Measurements from ENCODE around the gene HYAL3.
"Not testable (repeated sequence)": the region's sequence is repeated elsewhere in the genome, so short reads cannot be mapped to it uniquely, and the experiment has no call there.

Gene HYAL3

DNA sequence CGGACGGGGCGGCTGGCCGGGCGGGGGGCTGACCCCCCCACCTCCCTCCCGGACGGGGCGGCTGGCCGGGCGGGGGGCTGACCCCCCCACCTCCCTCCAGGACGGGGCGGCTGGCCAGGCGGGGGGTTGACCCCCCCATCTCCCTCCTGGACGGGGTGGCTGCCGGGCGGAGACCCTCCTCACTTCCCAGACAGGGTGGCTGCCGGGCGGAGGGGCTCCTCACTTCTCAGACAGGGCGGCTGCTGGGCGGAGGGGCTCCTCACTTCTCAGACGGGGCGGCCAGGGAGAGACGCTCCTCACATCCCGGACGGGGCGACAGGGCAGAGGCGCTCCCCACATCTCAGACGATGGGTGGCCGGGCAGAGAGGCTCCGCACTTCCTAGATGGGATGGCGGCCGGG, 12.8 kb upstream of the HYAL3 start:
- H3K27ac ChIP-seq (ENCODE audit: low read length); H3K9me3 ChIP-seq (ENCODE audit: control insufficient read depth in 2 of 2, low read length in 2 of 2); H3K27me3 ChIP-seq (ENCODE audit: control insufficient read depth in 1 of 2, insufficient read depth in 2 of 2, low read length in 2 of 2); H3K9ac ChIP-seq (ENCODE audit: low read length in 2 of 2); H3K4me3 ChIP-seq (ENCODE audit: low read length in 2 of 2); H3K4me1 ChIP-seq (ENCODE audit: control insufficient read depth, insufficient read depth, low read length): not testable (repeated sequence)
- peaks cover 3 to 12% of the 10 kb centered on the region in 2 donors for H3K36me3 ChIP-seq (ENCODE audit: control insufficient read depth in 2 of 2, insufficient read depth in 2 of 2, low read length in 2 of 2)

DNA sequence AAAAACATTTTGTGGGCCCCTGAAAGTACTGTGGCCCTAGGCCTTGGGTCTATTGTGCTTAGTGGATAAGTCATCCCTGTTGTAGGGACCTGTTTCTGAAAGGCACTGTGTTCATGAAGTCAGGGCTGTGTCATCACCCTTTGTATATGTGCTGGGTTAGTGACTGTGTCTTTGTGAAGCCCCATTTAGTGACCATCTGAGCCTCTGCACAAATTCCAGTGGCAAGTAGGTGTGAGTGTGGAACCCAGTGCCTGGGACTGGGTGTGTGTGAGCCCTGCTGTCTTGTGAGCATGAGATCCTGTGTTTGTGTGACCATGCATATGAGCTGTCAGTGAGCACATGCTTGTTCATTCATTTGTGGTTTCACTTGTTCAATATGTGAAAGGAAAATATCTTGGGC, 5.4 kb upstream of the HYAL3 start:
- H3K4me3 ChIP-seq (ENCODE audit: low read length in 2 of 2): no peak overlapping the region
- no peak overlapping the region for H3K27ac ChIP-seq (ENCODE audit: low read length)
- no peaks in the 10 kb centered on the region for H3K36me3 ChIP-seq (ENCODE audit: control insufficient read depth in 2 of 2, insufficient read depth in 2 of 2, low read length in 2 of 2)
- H3K27me3 ChIP-seq (ENCODE audit: control insufficient read depth in 1 of 2, insufficient read depth in 2 of 2, low read length in 2 of 2): no peaks in the 10 kb centered on the region
- H3K9ac ChIP-seq (ENCODE audit: low read length in 2 of 2): no peak overlapping the region
- peaks cover 25% of the 10 kb centered on the region for H3K4me1 ChIP-seq (ENCODE audit: control insufficient read depth, insufficient read depth, low read length)
- no peaks in the 10 kb centered on the region for H3K9me3 ChIP-seq (ENCODE audit: control insufficient read depth in 2 of 2, low read length in 2 of 2)

DNA sequence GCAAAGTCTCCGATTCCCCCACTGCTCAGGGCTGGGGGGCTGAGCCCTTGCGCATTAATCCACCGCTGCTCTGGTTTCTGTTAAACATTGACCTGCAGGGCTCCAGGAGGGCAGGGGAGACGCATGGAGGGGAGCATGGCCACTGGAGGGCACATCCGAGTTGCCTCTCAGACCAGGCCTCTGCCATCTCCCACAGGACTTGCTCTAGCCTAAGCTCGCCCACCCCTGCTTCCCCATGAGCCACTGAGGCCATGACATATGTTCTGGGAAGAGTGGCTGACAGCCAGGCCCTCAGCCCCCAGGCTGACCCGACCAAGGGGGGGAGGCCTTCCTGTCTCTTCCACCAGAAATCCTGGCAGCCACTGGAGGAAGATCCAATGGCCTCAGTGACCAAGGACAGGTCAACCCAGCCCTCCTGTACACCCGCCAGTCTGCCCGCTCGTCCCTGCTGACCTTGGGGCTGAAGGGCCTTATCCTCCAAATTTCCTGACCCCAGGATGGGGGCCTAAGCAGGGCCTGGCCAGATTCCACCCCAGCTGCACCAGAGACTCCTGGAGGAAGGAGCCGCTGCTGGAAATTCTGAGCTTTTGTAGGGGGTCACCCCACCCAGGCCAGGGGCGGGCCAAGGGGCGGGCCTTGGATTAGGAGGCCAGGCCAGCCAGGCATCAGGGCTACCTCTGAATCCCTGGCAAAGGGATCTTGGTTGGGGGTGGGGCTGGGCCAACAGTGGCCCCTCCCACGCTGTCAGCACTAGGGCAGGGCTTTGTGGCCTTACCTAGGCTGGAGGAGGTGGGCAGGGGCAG, 4.0 kb upstream of the HYAL3 start, which contains the start of gene HYAL1:
TSS of gene HYAL1 (minus strand) at position 562 of the 803 bp plus-strand sequence. CDS start 618 bp downstream, outside the sequence.
- Histone ChIP-seq H3K27ac (ENCODE audit: low read length) (no peak within 1 kb of the TSS), H3K9ac (ENCODE audit: low read length in 2 of 2) (no peak within 1 kb of the TSS), H3K36me3 (ENCODE audit: control insufficient read depth in 2 of 2, insufficient read depth in 2 of 2, low read length in 2 of 2) (no peaks in the 10 kb centered on the region), H3K27me3 (ENCODE audit: control insufficient read depth in 1 of 2, insufficient read depth in 2 of 2, low read length in 2 of 2) (no peaks in the 10 kb centered on the region), H3K9me3 (ENCODE audit: control insufficient read depth in 2 of 2, low read length in 2 of 2) (no peaks in the 10 kb centered on the region), H3K4me1 (ENCODE audit: control insufficient read depth, insufficient read depth, low read length) (peaks cover 37% of the 10 kb centered on the region), H3K4me3 (ENCODE audit: low read length in 2 of 2) (peak within 1 kb of the TSS in 1 of 2 donors; percentile 40)

GRCh38 chr3:50302095-50303012, 3.1 kb upstream of the HYAL3 start:
- H3K4me3 ChIP-seq (ENCODE audit: low read length in 2 of 2): peak overlapping the region in 1 of 2 donors; percentile 40
- H3K36me3 ChIP-seq (ENCODE audit: control insufficient read depth in 2 of 2, insufficient read depth in 2 of 2, low read length in 2 of 2): no peaks in the 10 kb centered on the region
- H3K4me1 ChIP-seq (ENCODE audit: control insufficient read depth, insufficient read depth, low read length): peaks cover 39% of the 10 kb centered on the region
- no peak overlapping the region for H3K9ac ChIP-seq (ENCODE audit: low read length in 2 of 2)
- no peaks in the 10 kb centered on the region for H3K9me3 ChIP-seq (ENCODE audit: control insufficient read depth in 2 of 2, low read length in 2 of 2)
- H3K27me3 ChIP-seq (ENCODE audit: control insufficient read depth in 1 of 2, insufficient read depth in 2 of 2, low read length in 2 of 2): no peaks in the 10 kb centered on the region
- H3K27ac ChIP-seq (ENCODE audit: low read length): no peak overlapping the region

DNA sequence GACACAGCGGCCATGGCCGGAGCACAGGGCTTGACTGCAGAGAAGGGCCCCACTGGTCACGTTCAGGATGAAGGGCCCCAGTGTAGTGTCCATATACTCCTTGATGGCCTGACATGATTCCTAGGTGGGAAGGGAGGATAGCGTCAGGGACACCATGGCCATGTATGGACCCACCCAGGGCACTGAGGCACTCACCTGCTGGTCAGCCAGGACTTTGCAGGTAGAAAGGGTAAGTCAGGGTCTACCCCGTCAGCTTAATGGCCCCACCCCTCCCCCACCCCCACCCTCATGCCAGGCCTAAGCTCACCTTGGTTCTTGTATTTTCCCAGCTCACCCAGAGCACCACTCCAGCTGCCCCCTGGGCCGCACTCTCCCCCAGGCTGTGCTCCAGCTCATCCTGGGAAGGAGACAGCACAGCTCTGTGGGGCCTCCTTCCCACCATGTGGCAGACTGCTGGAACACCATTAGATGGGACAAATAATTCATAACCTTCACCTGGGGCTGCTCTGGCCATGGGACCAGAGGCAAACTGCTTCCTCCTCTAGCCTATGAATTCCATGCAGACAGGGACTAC, 1.6 kb upstream of the HYAL3 start:
- H3K4me3 ChIP-seq (ENCODE audit: low read length in 2 of 2): peak overlapping the region; percentile 44 to 86
- peak overlapping the region in 1 of 2 donors; percentile 42 for H3K9ac ChIP-seq (ENCODE audit: low read length in 2 of 2)
- no peaks in the 10 kb centered on the region for H3K9me3 ChIP-seq (ENCODE audit: control insufficient read depth in 2 of 2, low read length in 2 of 2)

DNA sequence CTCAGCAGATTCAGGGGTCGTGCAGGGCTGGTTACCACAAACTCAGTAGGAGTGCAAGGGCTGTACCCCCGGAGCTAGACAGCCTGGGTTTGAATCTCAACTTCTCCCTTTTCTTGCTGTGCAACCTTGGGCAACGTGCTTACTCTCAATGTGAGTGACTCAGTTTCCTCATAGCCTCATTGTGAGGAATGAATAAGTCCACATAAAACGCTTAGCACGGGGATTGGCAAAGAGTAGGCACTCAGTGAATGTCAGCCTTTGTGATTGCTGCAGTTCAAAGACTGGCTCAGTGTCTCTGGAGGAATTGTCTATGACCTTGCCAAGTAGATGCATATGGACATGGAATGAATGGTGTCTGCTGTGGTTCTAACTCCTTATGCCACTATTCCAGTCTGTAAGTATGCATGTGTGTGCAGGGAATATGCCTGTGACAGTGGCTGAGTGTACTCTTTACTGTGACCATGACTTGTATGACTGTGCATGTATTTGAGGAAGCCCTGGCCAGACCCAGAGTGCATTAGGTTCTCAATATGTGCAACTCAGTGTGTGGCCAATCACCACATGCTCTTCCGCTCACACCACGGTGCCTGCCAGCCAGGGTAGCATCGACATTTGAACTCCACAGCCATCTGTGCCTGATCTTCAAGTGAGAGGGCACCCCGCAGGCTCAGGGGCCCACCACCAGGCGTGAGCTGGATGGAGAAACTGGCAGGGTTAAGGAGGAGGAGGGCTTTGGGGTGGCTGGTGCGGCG, 900 bp upstream of the HYAL3 start:
- H3K4me3 ChIP-seq (ENCODE audit: low read length in 2 of 2): peak overlapping the region; percentile 44 to 86
- peak overlapping the region; percentile 84 for H3K27ac ChIP-seq (ENCODE audit: low read length)
- H3K9ac ChIP-seq (ENCODE audit: low read length in 2 of 2): peak overlapping the region; percentile 42 to 89
- no peaks in the 10 kb centered on the region for H3K36me3 ChIP-seq (ENCODE audit: control insufficient read depth in 2 of 2, insufficient read depth in 2 of 2, low read length in 2 of 2)
- no peaks in the 10 kb centered on the region for H3K9me3 ChIP-seq (ENCODE audit: control insufficient read depth in 2 of 2, low read length in 2 of 2)
- peaks cover 39% of the 10 kb centered on the region for H3K4me1 ChIP-seq (ENCODE audit: control insufficient read depth, insufficient read depth, low read length)
- no peaks in the 10 kb centered on the region for H3K27me3 ChIP-seq (ENCODE audit: control insufficient read depth in 1 of 2, insufficient read depth in 2 of 2, low read length in 2 of 2)

More for the DNA sequence above, 1.6 kb upstream of the HYAL3 start:
- Histone ChIP-seq H3K4me1 (ENCODE audit: control insufficient read depth, insufficient read depth, low read length) (peaks cover 39% of the 10 kb centered on the region), H3K27me3 (ENCODE audit: control insufficient read depth in 1 of 2, insufficient read depth in 2 of 2, low read length in 2 of 2) (no peaks in the 10 kb centered on the region), H3K36me3 (ENCODE audit: control insufficient read depth in 2 of 2, insufficient read depth in 2 of 2, low read length in 2 of 2) (no peaks in the 10 kb centered on the region), H3K27ac (ENCODE audit: low read length) (peak overlapping the region; percentile 84)

DNA sequence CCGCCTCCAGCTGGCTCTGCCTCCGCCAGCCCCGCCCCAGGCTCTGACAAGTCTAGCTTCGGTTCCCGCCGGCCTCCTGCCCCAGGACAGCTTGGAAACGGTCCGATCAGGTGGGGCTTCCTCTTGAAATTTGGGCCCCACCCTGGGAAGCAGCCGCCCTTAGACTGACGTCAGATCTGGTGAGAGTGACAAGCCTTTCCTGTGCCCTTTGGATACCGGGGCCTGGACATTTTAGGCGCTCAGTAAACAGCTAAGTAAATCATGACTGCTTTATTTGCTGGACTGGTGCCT, 378 bp upstream of the HYAL3 start:
- Histone ChIP-seq H3K9ac (ENCODE audit: low read length in 2 of 2) (peak overlapping the region; percentile 42 to 89), H3K27ac (ENCODE audit: low read length) (peak overlapping the region; percentile 84), H3K9me3 (ENCODE audit: control insufficient read depth in 2 of 2, low read length in 2 of 2) (no peaks in the 10 kb centered on the region), H3K36me3 (ENCODE audit: control insufficient read depth in 2 of 2, insufficient read depth in 2 of 2, low read length in 2 of 2) (no peaks in the 10 kb centered on the region), H3K4me1 (ENCODE audit: control insufficient read depth, insufficient read depth, low read length) (peaks cover 39% of the 10 kb centered on the region), H3K27me3 (ENCODE audit: control insufficient read depth in 1 of 2, insufficient read depth in 2 of 2, low read length in 2 of 2) (no peaks in the 10 kb centered on the region), H3K4me3 (ENCODE audit: low read length in 2 of 2) (peak overlapping the region; percentile 44 to 86)

GRCh38 chr3:50297896-50298725, 1.1 kb downstream of the HYAL3 start:
- peak overlapping the region; percentile 84 for H3K27ac ChIP-seq (ENCODE audit: low read length)
- peak overlapping the region; percentile 71 to 92 for H3K4me3 ChIP-seq (ENCODE audit: low read length in 2 of 2)
- no peaks in the 10 kb centered on the region for H3K9me3 ChIP-seq (ENCODE audit: control insufficient read depth in 2 of 2, low read length in 2 of 2)
- H3K9ac ChIP-seq (ENCODE audit: low read length in 2 of 2): peak overlapping the region; percentile 73 to 87
- H3K4me1 ChIP-seq (ENCODE audit: control insufficient read depth, insufficient read depth, low read length): peaks cover 35% of the 10 kb centered on the region
- no peaks in the 10 kb centered on the region for H3K27me3 ChIP-seq (ENCODE audit: control insufficient read depth in 1 of 2, insufficient read depth in 2 of 2, low read length in 2 of 2)
- no peaks in the 10 kb centered on the region for H3K36me3 ChIP-seq (ENCODE audit: control insufficient read depth in 2 of 2, insufficient read depth in 2 of 2, low read length in 2 of 2)

DNA sequence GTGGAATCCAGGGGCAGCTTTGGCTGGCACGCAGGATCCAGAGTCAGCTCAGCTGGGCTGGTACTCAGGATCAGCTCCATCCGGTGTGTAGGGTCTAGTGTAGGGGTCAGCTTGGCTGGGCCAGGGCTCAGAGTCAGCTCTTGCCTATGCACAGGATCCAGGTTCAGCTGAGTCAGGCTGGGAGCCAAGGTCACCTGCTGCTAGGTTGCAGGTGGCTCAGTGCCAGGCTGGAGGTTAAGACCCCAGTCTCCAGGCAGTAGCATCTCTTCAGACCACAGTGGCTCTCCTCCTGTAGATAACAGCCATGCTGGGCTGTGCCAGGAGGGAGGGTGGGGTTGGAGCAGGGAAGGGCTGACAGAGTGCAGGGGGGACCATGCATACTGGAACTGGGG, 1.8 kb downstream of the HYAL3 start:
- Histone ChIP-seq H3K4me1 (ENCODE audit: control insufficient read depth, insufficient read depth, low read length) (peaks cover 34% of the 10 kb centered on the region), H3K9ac (ENCODE audit: low read length in 2 of 2) (no peak overlapping the region), H3K27me3 (ENCODE audit: control insufficient read depth in 1 of 2, insufficient read depth in 2 of 2, low read length in 2 of 2) (no peaks in the 10 kb centered on the region), H3K36me3 (ENCODE audit: control insufficient read depth in 2 of 2, insufficient read depth in 2 of 2, low read length in 2 of 2) (no peaks in the 10 kb centered on the region), H3K27ac (ENCODE audit: low read length) (no peak overlapping the region), H3K9me3 (ENCODE audit: control insufficient read depth in 2 of 2, low read length in 2 of 2) (no peaks in the 10 kb centered on the region), H3K4me3 (ENCODE audit: low read length in 2 of 2) (no peak overlapping the region)
